Body of pancreas (tissue), 4 donors: ENCODE data around the gene LYST.

Source experiments
- CTCF ChIP-seq, 7 experiments: fragments of 450-650 bp in 4 of 7; fragments of 200-600 bp in 3 of 7; sonication (generic) in 3 of 7; IDR thresholded peaks; one replicate each; pipeline ENCODE4 v1.5.1; 2016 to 2019; ENCODE audit warnings: antibody characterized with exemption in 7 of 7
- POLR2A ChIP-seq, 3 donors: fragments of 450-650 bp; IDR thresholded peaks; one replicate each; pipeline ENCODE4 v1.6.1; 2016; ENCODE audit warnings: antibody characterized with exemption in 3 of 3, mild to moderate bottlenecking in 2 of 3

- TF ChIP-seq CTCF (IDR thresholded peaks at IDR 0.05), result no peak
- TF ChIP-seq POLR2A (IDR thresholded peaks at IDR 0.05), result no peak
Measured at GRCh38 chr1:235821361-235821981, 45.2 kb downstream of the LYST start.
